Stimulated activated CD8-positive, alpha-beta memory T cell treated with anti-CD3 and anti-CD28 coated beads, Interleukin-4, amount 100 ng/mL, for 1 hour (primary cell): ENCODE measurements around the gene TMEM131L.

Experiments
- DNase-seq, 2 donors: peaks; one replicate each; pipeline ENCODE4 v3.0.0-alpha.2; 2020; ENCODE audit warnings: low read depth in 2 of 2, low spot score in 1 of 2

TMEM131L gene

DNA sequence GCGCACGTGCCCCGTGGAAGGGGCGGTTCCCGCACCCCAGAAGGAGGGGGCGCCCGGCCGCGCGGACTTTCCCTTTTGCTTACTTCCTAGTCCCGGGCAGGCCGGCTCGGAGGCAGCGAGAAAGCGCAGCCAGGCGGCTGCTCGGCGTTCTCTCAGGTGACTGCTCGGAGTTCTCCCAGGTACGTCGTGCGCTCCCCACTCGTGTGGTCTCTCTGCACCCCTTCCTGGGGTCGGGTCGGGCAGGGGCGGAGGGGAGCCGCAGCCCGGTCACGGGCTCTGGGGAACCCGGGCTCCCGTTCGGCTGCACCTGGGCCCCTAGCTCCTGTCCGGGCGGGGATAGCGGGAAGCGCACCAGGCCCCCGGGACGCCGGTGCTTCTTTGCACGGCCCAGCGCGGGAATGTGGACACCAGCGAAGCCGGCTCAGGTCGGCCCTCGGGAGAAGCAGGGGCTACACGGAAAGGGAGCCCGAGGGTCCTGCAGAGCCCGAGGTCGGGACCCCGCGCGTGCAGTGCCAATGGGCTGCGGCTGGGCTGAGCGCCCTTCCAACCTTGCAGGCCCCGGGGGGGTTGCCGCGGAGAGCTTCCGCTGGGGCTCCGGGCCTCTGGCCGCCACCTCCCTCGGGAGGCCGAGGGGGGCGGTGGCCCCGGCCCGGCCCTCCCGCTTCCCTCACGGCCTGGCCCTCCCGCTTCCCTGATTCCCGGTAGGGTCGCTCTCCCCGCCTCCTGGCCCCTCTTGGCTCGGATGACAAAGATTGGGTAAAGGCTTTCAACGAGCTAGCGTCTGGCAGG, 218.2 kb downstream of the TMEM131L start, which contains the start of gene TLR2:
Gene TLR2 (plus strand): TSS at position 99 of the 789 bp plus-strand sequence. CDS start 18,628 bp downstream, outside the sequence.
- DNase-seq, result peak in 1 of 2 donors; percentile 26

DNA sequence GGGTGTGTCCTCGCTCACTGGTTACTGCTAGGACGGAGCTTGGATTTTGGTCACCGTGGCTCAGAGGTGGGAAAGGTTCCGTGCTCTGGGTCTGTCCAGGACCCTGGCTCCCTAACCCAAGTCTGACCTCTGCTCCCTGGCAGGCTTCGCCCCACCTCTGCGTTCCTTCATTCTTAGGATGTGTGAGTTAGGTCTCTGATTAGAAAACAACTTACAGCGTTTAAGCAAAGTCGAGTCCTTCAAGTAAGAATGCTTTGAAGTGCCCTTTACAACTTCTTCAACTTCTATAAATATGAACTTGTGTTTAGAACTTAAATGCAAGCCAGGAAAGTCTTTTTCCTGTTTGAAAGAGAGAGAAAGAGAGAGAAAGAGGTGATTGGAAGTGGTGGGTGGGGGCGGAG, 218.8 kb downstream of the TMEM131L start:
- DNase-seq, result no peak
